ENCODE results near the gene VSTM1. TPM values are rescaled to one million over a fixed set of nuclear protein-coding genes. Genes with fewer than 3 reads are reported as not detected.

The VSTM1 gene
- total RNA-seq, 1 experiment from 2014 or later = not detected

DNA sequence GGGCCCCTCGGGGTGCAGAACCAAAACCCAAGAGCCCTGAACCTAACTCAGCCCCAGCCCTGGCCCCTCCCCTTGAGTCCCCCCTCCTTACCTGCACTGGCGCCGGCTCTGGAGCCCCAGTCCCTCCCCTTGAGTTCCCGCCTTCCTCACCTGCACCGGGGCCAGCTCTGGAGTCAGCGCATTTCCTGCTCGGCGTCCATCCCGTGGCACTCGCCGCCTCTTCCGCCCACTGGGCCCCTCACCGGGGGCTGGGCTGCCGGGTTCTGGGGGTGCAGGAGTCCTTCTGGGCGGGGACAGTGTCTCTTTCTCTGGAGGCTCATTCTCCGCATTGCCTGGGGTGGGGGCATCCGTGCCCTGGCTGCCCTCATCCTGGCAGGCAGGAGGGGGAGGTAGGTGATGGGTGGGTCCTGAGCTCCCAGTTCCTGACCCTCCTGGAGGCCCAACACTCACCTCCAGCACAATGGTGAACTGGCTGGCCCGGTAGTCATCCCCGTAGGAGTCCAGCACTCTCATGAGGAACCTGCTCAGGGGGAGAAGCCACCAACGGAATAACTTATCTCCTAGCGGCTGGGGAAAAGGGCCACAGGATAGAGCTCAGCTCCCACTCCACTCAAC, 44.3 kb upstream of the VSTM1 start:
- no peak overlapping the region for H2BK120ac ChIP-seq (ENCODE audit: low read depth, low read length, poor library complexity, severe bottlenecking)
- peaks cover 1% of the 10 kb centered on the region; the same call in 1 of the 2 replicates for H3K79me2 ChIP-seq (ENCODE audit: insufficient read depth, low read length)
- H4K8ac ChIP-seq (replicated peaks; ENCODE audit: insufficient read length, low read depth, low read length) = no peak overlapping the region
- Mint-ChIP-seq H3K9me3 (peaks cover 0 to 2% of the 10 kb centered on the region in 2 experiments; a peak in 2 of 5 replicates), H3K4me1 (0 out of 4 replicates have a peak, but pooled peaks cover 2 to 3% of the 10 kb centered on the region in 2 experiments), H3K36me3 (ENCODE audit: insufficient read depth in 1 of 3, low read depth in 3 of 3) (peaks cover 45 to 64% (median 63%) of the 10 kb centered on the region in 3 experiments), H3K27ac (no peak overlapping the region; a peak in 1 of 7 replicates), H3K4me3 (peak overlapping the region in 1 of 2 experiments; percentile 33; a peak in 2 of 5 replicates), H3K27me3 (ENCODE audit: low read depth) (no peaks in the 10 kb centered on the region)
- H2BK20ac ChIP-seq (ENCODE audit: low read depth, low read length, poor library complexity, severe bottlenecking) = no peak overlapping the region
- DNase-seq = no peak
- no peak overlapping the region for H2BK15ac ChIP-seq (ENCODE audit: low read depth, low read length)
- H3K4me1 ChIP-seq (ENCODE audit: insufficient read depth, low read length) = no peaks in the 10 kb centered on the region
- peaks cover 5% of the 10 kb centered on the region for H3K23me2 ChIP-seq (ENCODE audit: insufficient read length, low read depth, low read length, poor library complexity, severe bottlenecking)
- H3K14ac ChIP-seq (ENCODE audit: insufficient read depth, low read length) = no peak overlapping the region
- no CpG with 5 or more reads among the region's 21 CpGs for WGBS (ENCODE audit: extremely low coverage, insufficient read length, low lambda C conversion rate)
- H2AK5ac ChIP-seq (ENCODE audit: insufficient read length, low read length) = no peak overlapping the region
- H3K56ac ChIP-seq (ENCODE audit: insufficient read length, low read depth, low read length) = no peak overlapping the region
- no peak overlapping the region for H2BK5ac ChIP-seq (ENCODE audit: insufficient read length, low read length)
- H3K27me3 ChIP-seq (ENCODE audit: insufficient read depth, low read length) = no peaks in the 10 kb centered on the region
- H4K91ac ChIP-seq (ENCODE audit: insufficient read length, low read depth, low read length) = no peak overlapping the region
- no peak overlapping the region for H3T11ph ChIP-seq (ENCODE audit: low read length)
- H3K9ac ChIP-seq (ENCODE audit: extremely low read depth, insufficient read length, low read length) = no peak overlapping the region
- H4K20me1 ChIP-seq (ENCODE audit: control insufficient read depth, insufficient read depth, insufficient read length) = no peaks in the 10 kb centered on the region
- H3K4ac ChIP-seq (ENCODE audit: low read depth, low read length) = no peak overlapping the region
- peaks cover 4% of the 10 kb centered on the region for H3K79me1 ChIP-seq (ENCODE audit: insufficient read depth, low read depth, low read length, poor library complexity, severe bottlenecking)
- H3K18ac ChIP-seq (ENCODE audit: insufficient read length, low read depth, low read length) = no peak overlapping the region
- no peak overlapping the region for H3K4me2 ChIP-seq (ENCODE audit: insufficient read depth, insufficient read length, low read length)
- no peak overlapping the region for H3K27ac ChIP-seq (ENCODE audit: insufficient read length, low read depth, low read length)
- H3K9me3 ChIP-seq (ENCODE audit: control insufficient read depth, low read depth, low read length) = no peaks in the 10 kb centered on the region
- TF ChIP-seq, protein P1, sequence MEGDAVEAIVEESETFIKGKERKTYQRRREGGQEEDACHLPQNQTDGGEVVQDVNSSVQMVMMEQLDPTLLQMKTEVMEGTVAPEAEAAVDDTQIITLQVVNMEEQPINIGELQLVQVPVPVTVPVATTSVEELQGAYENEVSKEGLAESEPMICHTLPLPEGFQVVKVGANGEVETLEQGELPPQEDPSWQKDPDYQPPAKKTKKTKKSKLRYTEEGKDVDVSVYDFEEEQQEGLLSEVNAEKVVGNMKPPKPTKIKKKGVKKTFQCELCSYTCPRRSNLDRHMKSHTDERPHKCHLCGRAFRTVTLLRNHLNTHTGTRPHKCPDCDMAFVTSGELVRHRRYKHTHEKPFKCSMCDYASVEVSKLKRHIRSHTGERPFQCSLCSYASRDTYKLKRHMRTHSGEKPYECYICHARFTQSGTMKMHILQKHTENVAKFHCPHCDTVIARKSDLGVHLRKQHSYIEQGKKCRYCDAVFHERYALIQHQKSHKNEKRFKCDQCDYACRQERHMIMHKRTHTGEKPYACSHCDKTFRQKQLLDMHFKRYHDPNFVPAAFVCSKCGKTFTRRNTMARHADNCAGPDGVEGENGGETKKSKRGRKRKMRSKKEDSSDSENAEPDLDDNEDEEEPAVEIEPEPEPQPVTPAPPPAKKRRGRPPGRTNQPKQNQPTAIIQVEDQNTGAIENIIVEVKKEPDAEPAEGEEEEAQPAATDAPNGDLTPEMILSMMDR (conservative IDR thresholded peaks at IDR 0.05) = no peak
- H3K23ac ChIP-seq (ENCODE audit: insufficient read length, low read depth, low read length) = no peak overlapping the region
- no peak overlapping the region for H4K5ac ChIP-seq (ENCODE audit: insufficient read length, low read depth, low read length)
- no peak overlapping the region for H2AFZ ChIP-seq (ENCODE audit: low read length)
- H2BK12ac ChIP-seq (ENCODE audit: insufficient read length, low read depth, low read length) = no peak overlapping the region
